GM12878 (cell line): ENCODE measurements around the gene PPM1A. TPM values are rescaled to one million over a fixed set of nuclear protein-coding genes. Genes with fewer than 3 reads are reported as not detected.
A peak's percentile ranks its signal among the peaks of the same experiment; 100 is the strongest.

Source experiments
- ASH2L ChIP-seq: fragments of 300-600, 200-600 bp; sonication (generic); IDR thresholded peaks from 2 replicates; pipeline ENCODE4 v1.6.1; 2017; ENCODE audit warnings: low read depth, mild to moderate bottlenecking, borderline replicate concordance
- EP300 ChIP-seq, 2 experiments: fragments of 150-350 bp in 1 of 2; IDR thresholded peaks; 2 replicates each; pipeline ENCODE4 v1.6.1; 2011 to 2012; ENCODE audit warnings: low read depth in 2 of 2, low read length in 2 of 2, borderline replicate concordance in 1 of 2, improper control_type of control experiment in 1 of 2, inconsistent platforms in 1 of 2; ENCODE audit not compliant: control insufficient read depth in 1 of 2
- FOXM1 ChIP-seq: IDR thresholded peaks from 2 replicates; pipeline ENCODE4 v1.6.1; 2012; ENCODE audit warnings: low read depth, mild to moderate bottlenecking, inconsistent platforms, low read length, moderate library complexity
- HDAC6 ChIP-seq: fragments of 200-600 bp; sonication (generic); IDR thresholded peaks from one replicate; pipeline ENCODE4 v1.8.0; 2017; ENCODE audit warnings: antibody characterized with exemption; ENCODE audit not compliant: unreplicated experiment
- HDGF ChIP-seq: fragments of 450-650 bp; IDR thresholded peaks from 2 replicates; pipeline ENCODE4 v1.6.1; 2016; ENCODE audit warnings: antibody characterized with exemption
- MEF2A ChIP-seq: IDR thresholded peaks from 2 replicates; pipeline ENCODE4 v1.6.1; 2011; ENCODE audit warnings: low read depth, mild to moderate bottlenecking, low read length, moderate library complexity; ENCODE audit not compliant: insufficient read depth
- MEF2B ChIP-seq: fragments of 450-650 bp; IDR thresholded peaks from 2 replicates; pipeline ENCODE4 v1.6.1; 2018; ENCODE audit warnings: mild to moderate bottlenecking, moderate library complexity; ENCODE audit not compliant: partially characterized antibody, poor library complexity, severe bottlenecking
- MTA3 ChIP-seq: IDR thresholded peaks from 2 replicates; pipeline ENCODE4 v1.6.1; 2012; ENCODE audit warnings: low read length, inconsistent platforms, borderline replicate concordance
- NFIC ChIP-seq: IDR thresholded peaks from 2 replicates; pipeline ENCODE4 v1.6.1; 2012; ENCODE audit warnings: low read depth, mild to moderate bottlenecking, inconsistent platforms, low read length, moderate library complexity
- NFYB ChIP-seq: IDR thresholded peaks from 2 replicates; pipeline ENCODE4 v1.6.1; 2011; ENCODE audit warnings: low read depth, mild to moderate bottlenecking, low read length, improper control_type of control experiment, moderate library complexity; ENCODE audit not compliant: insufficient read depth
- NR2C2 ChIP-seq: IDR thresholded peaks from 2 replicates; pipeline ENCODE4 v1.6.1; 2011; ENCODE audit warnings: borderline replicate concordance, low read depth; ENCODE audit not compliant: control insufficient read depth, insufficient read length
- NR2F1 ChIP-seq: fragments of 450-650 bp; conservative IDR thresholded peaks from 2 replicates; pipeline ENCODE4 v1.6.1; 2017; ENCODE audit warnings: mild to moderate bottlenecking
- PML ChIP-seq: IDR thresholded peaks from 2 replicates; pipeline ENCODE4 v1.6.1; 2012; ENCODE audit warnings: low read length, inconsistent platforms
- RB1 ChIP-seq: fragments of 450-650 bp; formaldehyde crosslinking; IDR thresholded peaks from 2 replicates; pipeline ENCODE4 v1.6.1; 2017; ENCODE audit warnings: mild to moderate bottlenecking, borderline replicate concordance
- SMC3 ChIP-seq: IDR thresholded peaks from 2 replicates; pipeline ENCODE4 v1.6.1; 2011; ENCODE audit warnings: low read length, improper control_type of control experiment, borderline replicate concordance
- SREBF1 ChIP-seq: IDR thresholded peaks from 2 replicates; pipeline ENCODE4 v1.6.1; 2012; ENCODE audit warnings: mild to moderate bottlenecking, low read length
- TARDBP ChIP-seq: IDR thresholded peaks from 2 replicates; pipeline ENCODE4 v1.6.1; 2016; ENCODE audit warnings: borderline replicate concordance
- TCF3 ChIP-seq: IDR thresholded peaks from 2 replicates; pipeline ENCODE4 v1.6.1; 2012; ENCODE audit warnings: low read depth, mild to moderate bottlenecking, low read length, borderline replicate concordance; ENCODE audit not compliant: insufficient read depth
- ZNF217 ChIP-seq: fragments of 450-650 bp; IDR thresholded peaks from 2 replicates; pipeline ENCODE4 v1.6.1; 2017; ENCODE audit warnings: antibody characterized with exemption, mild to moderate bottlenecking
- polyA plus RNA-seq, 11 experiments: library from polyadenylated mRNA; depleted of rRNA in 4 of 11; unstranded in 6 of 11; stranded (reverse) in 5 of 11; fragments of >200 nt; fragmentation: Nextera tagmentation in 4 of 11; fragmentation: Illumina TruSeq in 1 of 11; extraction: Ambion mirVana in 4 of 11; extraction: Trizol in 1 of 11; gene quantifications; 1 replicate in 1 of 11; 2 replicates in 10 of 11; pipeline versions ENCODE4 v1.2.1 to v1.2.3, GENCODE V29; 2011 to 2016; ENCODE audit warnings: inconsistent platforms in 2 of 11, missing spikeins in 2 of 11, low read depth in 1 of 11
- total RNA-seq, 4 experiments: library from RNA; depleted of rRNA in 3 of 4; stranded (reverse); fragments of >200 nt in 3 of 4; fragmentation: Illumina TruSeq in 1 of 4; extraction: Trizol in 1 of 4; gene quantifications; 2 replicates each; pipeline versions ENCODE4 v1.2.1 to v1.2.3, GENCODE V29; 2013 to 2021
- TF ChIP-seq, protein P1 (sequence below): fragments of 450-650 bp; IDR thresholded peaks from 2 replicates; pipeline ENCODE4 v1.6.1; 2016; ENCODE audit warnings: mild to moderate bottlenecking
- TF ChIP-seq, protein P2 (sequence below): fragments of 450-650 bp; IDR thresholded peaks from 2 replicates; pipeline ENCODE4 v1.6.1; 2017; ENCODE audit warnings: mild to moderate bottlenecking, low read depth, inconsistent platforms; ENCODE audit not compliant: poor library complexity, severe bottlenecking
- TF ChIP-seq, protein P3 (sequence below): IDR thresholded peaks from 2 replicates; pipeline ENCODE4 v1.6.1; 2012; ENCODE audit warnings: low read depth, low read length, improper control_type of control experiment
- TF ChIP-seq, protein P4 (sequence below): fragments of 450-650 bp; IDR thresholded peaks from 2 replicates; pipeline ENCODE4 v1.6.1; 2016; ENCODE audit warnings: mild to moderate bottlenecking

PPM1A gene
- total and polyA plus RNA-seq, 10 of the 15 experiments (the other 5 are each of a cell fraction or from before 2014, with no cell fraction given): 16.8 to 124 (median 47.0) TPM

DNA sequence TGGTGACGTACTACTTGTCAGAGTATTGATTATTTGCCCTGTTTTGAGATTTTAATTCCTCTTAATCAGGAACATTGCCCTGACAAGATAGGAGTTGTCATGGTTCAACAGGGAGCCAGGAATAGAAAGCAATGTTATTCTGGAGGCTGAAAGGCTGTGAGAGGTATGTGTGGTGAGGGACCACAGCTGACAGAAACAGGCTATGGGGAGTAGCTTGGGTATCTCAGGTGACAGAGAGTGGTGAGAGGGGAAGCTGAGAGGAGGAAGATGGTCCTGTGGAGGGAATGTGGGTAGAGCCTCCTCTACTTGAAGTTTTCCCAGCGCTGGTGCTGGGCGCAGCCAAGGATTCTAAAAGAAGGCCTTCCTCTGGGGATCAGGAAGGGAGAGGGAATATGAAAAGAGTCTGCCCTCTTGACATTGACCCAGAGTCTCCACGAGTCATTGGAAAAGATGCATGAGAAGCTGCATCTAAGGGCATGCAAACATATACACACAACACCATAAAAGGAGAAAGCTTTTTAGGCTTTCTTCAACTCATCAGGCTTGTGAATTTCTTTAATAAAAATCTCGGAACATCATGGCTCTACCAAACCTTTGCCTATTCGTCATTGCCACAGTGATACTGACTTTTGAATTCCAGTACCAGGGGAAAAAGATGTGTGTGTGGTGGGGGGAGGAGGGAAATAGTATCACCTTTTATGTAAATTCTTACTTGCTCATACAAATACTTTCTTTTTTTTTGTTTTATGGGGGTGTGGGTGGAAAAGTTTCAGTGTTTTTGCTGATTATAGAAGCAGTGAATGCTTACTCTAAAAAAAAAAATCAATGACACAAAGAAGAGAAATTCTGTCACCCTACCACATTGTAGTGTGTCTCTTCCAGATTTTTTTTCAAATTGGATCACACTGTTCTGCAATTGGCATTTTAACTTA lies 43.9 kb upstream of the PPM1A start (continued):
- TF ChIP-seq, protein P1, sequence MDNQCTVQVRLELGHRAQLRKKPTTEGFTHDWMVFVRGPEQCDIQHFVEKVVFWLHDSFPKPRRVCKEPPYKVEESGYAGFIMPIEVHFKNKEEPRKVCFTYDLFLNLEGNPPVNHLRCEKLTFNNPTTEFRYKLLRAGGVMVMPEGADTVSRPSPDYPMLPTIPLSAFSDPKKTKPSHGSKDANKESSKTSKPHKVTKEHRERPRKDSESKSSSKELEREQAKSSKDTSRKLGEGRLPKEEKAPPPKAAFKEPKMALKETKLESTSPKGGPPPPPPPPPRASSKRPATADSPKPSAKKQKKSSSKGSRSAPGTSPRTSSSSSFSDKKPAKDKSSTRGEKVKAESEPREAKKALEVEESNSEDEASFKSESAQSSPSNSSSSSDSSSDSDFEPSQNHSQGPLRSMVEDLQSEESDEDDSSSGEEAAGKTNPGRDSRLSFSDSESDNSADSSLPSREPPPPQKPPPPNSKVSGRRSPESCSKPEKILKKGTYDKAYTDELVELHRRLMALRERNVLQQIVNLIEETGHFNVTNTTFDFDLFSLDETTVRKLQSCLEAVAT: peak; percentile 59; the same call in 1 of the 2 replicates
- TF ChIP-seq RB1 (no peak), NR2C2 (no peak), EP300 (IDR thresholded peaks at IDR 0.05; ENCODE audit: borderline replicate concordance in 1 of 2, control insufficient read depth in 1 of 2, low read depth in 2 of 2, low read length in 2 of 2) (peak in 1 of 2 experiments; percentile 70; a peak in 3 of 4 replicates), MEF2A (peak; percentile 83), NFYB (no peak), MEF2B (peak; percentile 79), TARDBP (no peak), NFIC (no peak), SMC3 (no peak), HDGF (peak; percentile 78; the same call in 1 of the 2 replicates), ASH2L (no peak), NR2F1 (peak; percentile 44), SREBF1 (no peak), ZNF217 (no peak), MTA3 (peak; percentile 62; the same call in 1 of the 2 replicates), FOXM1 (peak; percentile 67; the same call in 1 of the 2 replicates), TCF3 (no peak), HDAC6 (no peak), PML (no peak)
- TF ChIP-seq, protein P2, sequence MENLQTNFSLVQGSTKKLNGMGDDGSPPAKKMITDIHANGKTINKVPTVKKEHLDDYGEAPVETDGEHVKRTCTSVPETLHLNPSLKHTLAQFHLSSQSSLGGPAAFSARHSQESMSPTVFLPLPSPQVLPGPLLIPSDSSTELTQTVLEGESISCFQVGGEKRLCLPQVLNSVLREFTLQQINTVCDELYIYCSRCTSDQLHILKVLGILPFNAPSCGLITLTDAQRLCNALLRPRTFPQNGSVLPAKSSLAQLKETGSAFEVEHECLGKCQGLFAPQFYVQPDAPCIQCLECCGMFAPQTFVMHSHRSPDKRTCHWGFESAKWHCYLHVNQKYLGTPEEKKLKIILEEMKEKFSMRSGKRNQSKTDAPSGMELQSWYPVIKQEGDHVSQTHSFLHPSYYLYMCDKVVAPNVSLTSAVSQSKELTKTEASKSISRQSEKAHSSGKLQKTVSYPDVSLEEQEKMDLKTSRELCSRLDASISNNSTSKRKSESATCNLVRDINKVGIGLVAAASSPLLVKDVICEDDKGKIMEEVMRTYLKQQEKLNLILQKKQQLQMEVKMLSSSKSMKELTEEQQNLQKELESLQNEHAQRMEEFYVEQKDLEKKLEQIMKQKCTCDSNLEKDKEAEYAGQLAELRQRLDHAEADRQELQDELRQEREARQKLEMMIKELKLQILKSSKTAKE: no peak
- TF ChIP-seq, protein P3, sequence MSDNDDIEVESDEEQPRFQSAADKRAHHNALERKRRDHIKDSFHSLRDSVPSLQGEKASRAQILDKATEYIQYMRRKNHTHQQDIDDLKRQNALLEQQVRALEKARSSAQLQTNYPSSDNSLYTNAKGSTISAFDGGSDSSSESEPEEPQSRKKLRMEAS: no peak
- TF ChIP-seq, protein P4, sequence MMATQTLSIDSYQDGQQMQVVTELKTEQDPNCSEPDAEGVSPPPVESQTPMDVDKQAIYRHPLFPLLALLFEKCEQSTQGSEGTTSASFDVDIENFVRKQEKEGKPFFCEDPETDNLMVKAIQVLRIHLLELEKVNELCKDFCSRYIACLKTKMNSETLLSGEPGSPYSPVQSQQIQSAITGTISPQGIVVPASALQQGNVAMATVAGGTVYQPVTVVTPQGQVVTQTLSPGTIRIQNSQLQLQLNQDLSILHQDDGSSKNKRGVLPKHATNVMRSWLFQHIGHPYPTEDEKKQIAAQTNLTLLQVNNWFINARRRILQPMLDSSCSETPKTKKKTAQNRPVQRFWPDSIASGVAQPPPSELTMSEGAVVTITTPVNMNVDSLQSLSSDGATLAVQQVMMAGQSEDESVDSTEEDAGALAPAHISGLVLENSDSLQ: peak; percentile 38; the same call in 1 of the 2 replicates
